ENCODE results near the gene LGR5.
A peak's percentile ranks its signal among the peaks of the same experiment; 100 is the strongest.

Gene LGR5, protein sequence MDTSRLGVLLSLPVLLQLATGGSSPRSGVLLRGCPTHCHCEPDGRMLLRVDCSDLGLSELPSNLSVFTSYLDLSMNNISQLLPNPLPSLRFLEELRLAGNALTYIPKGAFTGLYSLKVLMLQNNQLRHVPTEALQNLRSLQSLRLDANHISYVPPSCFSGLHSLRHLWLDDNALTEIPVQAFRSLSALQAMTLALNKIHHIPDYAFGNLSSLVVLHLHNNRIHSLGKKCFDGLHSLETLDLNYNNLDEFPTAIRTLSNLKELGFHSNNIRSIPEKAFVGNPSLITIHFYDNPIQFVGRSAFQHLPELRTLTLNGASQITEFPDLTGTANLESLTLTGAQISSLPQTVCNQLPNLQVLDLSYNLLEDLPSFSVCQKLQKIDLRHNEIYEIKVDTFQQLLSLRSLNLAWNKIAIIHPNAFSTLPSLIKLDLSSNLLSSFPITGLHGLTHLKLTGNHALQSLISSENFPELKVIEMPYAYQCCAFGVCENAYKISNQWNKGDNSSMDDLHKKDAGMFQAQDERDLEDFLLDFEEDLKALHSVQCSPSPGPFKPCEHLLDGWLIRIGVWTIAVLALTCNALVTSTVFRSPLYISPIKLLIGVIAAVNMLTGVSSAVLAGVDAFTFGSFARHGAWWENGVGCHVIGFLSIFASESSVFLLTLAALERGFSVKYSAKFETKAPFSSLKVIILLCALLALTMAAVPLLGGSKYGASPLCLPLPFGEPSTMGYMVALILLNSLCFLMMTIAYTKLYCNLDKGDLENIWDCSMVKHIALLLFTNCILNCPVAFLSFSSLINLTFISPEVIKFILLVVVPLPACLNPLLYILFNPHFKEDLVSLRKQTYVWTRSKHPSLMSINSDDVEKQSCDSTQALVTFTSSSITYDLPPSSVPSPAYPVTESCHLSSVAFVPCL

DNA sequence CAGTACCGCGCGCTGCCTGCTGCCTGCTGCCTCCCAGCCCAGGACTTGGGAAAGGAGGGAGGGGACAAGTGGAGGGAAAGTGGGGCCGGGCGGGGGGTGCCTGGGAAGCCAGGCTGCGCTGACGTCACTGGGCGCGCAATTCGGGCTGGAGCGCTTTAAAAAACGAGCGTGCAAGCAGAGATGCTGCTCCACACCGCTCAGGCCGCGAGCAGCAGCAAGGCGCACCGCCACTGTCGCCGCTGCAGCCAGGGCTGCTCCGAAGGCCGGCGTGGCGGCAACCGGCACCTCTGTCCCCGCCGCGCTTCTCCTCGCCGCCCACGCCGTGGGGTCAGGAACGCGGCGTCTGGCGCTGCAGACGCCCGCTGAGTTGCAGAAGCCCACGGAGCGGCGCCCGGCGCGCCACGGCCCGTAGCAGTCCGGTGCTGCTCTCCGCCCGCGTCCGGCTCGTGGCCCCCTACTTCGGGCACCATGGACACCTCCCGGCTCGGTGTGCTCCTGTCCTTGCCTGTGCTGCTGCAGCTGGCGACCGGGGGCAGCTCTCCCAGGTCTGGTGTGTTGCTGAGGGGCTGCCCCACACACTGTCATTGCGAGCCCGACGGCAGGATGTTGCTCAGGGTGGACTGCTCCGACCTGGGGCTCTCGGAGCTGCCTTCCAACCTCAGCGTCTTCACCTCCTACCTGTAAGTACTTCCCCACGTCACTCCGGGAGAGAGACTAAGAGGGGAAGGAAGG is at the start of gene LGR5:
Gene LGR5 (plus strand): TSS at position 186 of the 732 bp plus-strand sequence. CDS start 283 bp downstream, at position 469.
- DNase-seq = peak in 1 of 2 experiments; percentile 9
- TF ChIP-seq POLR2A (IDR thresholded peaks at IDR 0.05; ENCODE audit: low read length) (no peak), GATA1 (IDR thresholded peaks at IDR 0.05; ENCODE audit: low read depth, low read length) (no peak)

DNA sequence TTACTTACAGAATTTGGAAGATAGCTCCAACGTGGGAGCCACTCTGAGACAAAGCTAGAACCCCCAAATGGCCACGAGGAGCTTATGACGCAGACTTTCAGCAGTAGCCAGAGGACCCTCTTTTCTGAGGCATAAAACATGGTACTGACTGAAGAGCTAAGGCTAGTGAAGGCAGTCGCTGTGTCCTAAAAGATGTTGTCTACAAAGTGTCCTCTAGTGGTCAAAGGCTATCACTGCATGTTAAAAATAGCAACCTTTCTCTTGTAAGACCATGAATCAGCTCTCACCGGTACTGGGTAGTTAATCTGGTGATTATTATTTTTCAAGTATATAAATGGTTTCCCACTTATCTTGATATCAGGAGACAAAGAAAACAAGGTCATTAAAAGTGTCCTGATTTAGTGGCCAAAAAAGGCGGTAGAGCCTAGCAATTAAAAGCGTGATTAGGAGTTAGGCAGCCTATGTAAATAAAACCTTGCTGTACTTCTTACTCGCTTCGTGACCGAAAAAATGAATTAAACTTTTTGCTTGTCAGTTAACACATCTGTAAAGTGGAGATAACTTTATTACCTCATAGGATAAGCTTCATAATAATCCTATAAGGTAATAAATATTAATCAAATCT is 47.0 kb upstream of the LGR5 start:
- DNase-seq = peak; percentile 74 to 77
- no peak for TF ChIP-seq POLR2A (IDR thresholded peaks at IDR 0.05; ENCODE audit: low read length)
- TF ChIP-seq GATA1 (IDR thresholded peaks at IDR 0.05; ENCODE audit: low read depth, low read length) = no peak

DNA sequence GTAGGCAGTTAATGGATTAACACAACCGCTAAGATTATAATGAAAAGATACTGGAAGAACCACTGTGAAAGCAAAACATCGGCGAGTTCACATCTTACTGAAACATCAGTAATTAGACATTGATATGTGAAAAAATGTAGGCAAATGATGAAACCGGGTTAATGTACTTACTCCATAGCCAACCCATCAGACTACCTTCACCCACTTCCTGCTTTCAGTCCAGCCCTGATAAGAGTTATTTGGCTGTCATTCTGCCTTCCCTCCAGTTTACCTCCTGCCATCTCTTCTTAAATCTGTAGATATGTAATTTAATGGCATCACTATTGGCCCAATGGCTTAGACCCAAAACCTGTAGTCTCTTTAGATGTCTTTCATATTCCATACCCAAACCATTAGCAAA is 46.0 kb upstream of the LGR5 start:
- DNase-seq = peak in 1 of 2 experiments; percentile 16
- TF ChIP-seq GATA1 (IDR thresholded peaks at IDR 0.05; ENCODE audit: low read depth, low read length) (no peak), POLR2A (IDR thresholded peaks at IDR 0.05; ENCODE audit: low read length) (no peak)

DNA sequence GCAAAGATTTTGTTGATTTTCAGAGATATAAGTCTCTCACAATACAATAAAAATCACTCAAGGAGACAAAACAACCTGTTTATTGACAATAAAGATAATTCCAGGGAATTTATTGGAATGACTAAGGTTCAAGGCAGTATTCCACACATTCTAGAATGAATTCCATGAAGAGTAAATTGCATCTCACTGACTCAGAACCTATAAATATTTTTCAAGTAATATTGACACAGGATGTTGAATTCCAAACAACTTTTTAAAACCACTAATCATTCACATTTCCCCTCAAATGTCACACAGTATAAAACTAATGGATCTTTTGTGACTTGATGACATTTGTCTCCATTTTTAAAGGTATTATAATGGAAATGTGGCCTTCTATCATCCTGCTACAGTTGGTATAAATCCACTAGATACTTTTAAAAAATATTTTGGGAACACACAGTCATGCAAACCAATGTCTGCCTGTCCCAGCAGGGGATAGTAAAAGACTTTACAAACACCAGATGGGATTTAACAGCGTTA is 42.1 kb upstream of the LGR5 start:
- TF ChIP-seq GATA1 (IDR thresholded peaks at IDR 0.05; ENCODE audit: low read depth, low read length) = no peak
- no peak for TF ChIP-seq POLR2A (IDR thresholded peaks at IDR 0.05; ENCODE audit: low read length)
- no peak for DNase-seq

DNA sequence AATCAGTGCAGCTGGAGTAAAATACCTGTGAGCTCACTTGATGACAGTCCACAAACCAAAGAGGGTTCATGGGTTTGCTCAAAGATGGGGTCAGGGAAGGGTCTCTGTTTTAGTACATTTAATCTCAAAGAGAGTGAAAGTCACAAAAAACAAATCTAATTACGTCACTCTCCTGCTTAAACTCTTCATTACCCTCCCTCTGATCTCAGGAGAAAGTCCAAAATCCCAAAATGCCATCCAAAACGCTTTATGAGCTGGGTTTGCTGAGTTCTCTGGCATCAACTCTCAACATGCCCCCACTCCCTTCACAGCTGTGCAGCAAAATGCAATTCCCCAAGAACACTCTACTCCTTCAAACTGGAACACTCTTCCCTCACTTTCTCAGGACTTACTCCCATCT is 40.4 kb upstream of the LGR5 start:
- no peak for DNase-seq
- TF ChIP-seq POLR2A (IDR thresholded peaks at IDR 0.05; ENCODE audit: low read length) = no peak
- TF ChIP-seq GATA1 (IDR thresholded peaks at IDR 0.05; ENCODE audit: low read depth, low read length) = no peak

DNA sequence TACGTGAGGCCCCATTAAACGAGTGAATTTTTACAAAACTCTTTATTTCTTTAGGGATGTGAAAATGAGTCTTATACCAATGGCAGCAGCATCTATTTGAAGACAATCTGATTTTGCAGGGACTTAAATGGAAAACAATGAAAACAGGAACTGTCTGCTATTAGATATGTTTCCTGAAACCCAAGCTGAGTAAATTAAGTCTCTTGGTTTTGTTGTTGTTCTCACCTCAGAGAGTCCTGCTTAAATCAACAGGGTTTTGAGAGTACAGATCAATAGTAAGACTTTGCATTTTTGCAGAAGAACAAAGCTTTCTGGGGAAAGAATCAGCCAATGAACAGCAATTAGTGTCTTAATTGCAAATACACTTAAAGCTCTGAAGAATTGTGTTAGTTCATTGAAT is 39.1 kb upstream of the LGR5 start:
- DNase-seq = no peak
- TF ChIP-seq POLR2A (IDR thresholded peaks at IDR 0.05; ENCODE audit: low read length) (no peak), GATA1 (IDR thresholded peaks at IDR 0.05; ENCODE audit: low read depth, low read length) (no peak)

DNA sequence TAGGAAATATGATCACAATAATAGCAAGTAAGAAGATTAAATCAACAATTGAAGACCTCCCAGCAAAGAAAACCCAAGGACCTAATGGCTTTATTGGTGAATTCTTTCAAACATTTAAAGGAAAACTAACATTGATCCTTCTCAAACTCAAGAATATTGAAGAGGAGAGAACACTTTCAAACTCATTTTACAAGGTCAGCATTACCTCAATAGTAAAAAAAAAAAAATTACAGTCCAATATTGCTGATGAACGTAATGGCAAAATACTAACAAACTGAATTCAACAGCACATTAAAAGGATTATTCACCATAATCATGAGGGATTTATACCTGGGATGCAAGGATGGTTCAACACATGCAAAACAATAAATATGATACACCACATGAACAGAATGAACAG is 33.7 kb upstream of the LGR5 start:
- DNase-seq = no peak
- TF ChIP-seq POLR2A (IDR thresholded peaks at IDR 0.05; ENCODE audit: low read length) = no peak
- no peak for TF ChIP-seq GATA1 (IDR thresholded peaks at IDR 0.05; ENCODE audit: low read depth, low read length)

DNA sequence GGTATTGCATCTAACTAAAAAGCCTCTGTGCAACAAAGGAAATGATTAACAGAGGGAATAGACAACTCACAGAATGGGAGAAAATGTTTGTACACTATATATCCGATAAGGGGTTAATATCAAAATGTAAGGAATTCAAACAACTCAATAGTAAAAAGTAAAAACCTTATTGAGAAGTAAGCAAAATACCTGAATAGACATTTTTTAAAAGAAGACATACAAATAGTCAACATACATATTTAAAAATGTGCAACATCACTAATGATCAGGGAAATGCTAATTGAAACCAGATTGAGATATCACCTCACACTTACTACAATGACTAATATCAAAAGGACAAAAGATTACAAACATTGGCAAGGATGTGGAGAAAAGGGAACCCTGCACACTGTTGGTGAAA is 31.9 kb upstream of the LGR5 start:
- no peak for DNase-seq
- no peak for TF ChIP-seq GATA1 (IDR thresholded peaks at IDR 0.05; ENCODE audit: low read depth, low read length)
- no peak for TF ChIP-seq POLR2A (IDR thresholded peaks at IDR 0.05; ENCODE audit: low read length)

DNA sequence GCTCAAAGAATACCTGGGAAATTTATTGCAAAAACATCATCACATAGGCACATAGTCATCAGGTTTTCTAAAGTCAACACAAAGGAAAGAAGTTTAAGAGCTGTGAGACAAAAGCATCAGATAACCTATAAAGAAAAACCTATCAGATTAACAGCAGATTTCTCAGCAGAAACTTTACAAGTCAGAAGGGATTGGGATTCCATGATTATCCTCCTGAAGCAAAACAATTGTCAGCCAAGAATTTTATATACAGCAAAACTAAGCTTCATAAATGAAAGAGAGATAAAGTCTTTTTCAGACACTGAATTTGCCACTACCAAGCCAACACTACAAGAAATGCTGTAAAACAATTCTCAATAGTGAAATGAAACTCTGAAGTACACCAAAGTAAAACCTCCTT is 28.8 kb upstream of the LGR5 start:
- no peak for DNase-seq
- TF ChIP-seq POLR2A (IDR thresholded peaks at IDR 0.05; ENCODE audit: low read length) (no peak), GATA1 (IDR thresholded peaks at IDR 0.05; ENCODE audit: low read depth, low read length) (no peak)

DNA sequence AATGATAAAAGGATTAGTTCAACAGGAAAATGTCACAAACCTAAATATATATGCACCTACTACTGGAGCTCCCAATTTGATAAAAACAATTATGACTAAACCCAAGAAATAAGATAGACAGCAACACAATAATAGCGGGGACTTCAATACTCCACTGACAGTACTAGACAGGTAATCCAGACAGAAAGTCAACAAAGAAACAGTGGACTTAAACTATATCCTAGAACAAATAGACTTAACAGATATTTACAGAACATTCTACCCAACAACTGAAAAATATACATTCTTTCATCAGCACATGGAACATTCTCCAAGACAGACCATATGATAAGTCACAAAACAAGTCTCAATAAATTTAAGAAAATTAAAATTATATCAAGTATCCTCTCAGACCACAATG is 28.0 kb upstream of the LGR5 start:
- DNase-seq = no peak
- TF ChIP-seq GATA1 (IDR thresholded peaks at IDR 0.05; ENCODE audit: low read depth, low read length) (no peak), POLR2A (IDR thresholded peaks at IDR 0.05; ENCODE audit: low read length) (no peak)

DNA sequence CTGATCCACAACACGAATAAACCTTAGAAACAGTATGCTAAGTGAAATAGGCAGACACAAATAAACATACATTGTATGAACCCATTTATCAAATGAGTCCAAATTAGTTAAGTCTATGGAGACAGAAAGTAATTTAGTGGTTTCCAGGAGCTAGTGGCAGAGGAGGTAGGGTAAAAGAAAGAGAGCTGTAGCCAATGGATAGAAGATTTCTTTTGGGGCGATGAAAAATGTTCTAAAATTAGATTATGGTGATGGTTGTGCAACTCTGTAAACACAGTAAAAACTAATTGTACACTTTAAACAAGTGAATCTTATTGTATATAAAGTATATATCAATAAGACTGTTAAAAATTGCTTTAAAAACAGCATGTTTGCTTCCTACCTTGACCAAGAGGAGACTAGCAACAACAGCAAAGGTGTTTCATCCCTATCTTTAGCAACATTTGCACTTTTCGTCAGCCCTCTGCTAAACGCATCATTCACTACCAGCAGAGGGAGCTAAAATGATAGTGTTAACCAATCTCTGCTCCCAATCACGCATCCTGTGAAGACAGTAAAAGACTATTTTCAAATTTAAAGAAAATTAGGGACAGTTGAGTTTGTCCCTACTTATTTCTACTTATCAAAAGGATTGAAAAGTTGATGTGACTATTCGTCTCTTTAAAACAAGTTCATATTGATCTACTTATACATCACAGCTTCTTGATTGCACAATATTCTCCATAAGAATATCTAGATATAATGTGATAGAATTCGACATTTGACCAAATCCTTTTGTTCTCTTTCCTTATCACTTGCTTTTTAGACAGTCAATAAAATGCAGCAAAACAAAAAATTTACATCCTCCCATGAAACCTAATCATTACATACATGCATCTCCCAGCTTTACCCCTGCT is 24.0 kb upstream of the LGR5 start:
- DNase-seq = peak; percentile 44 to 70
- no peak for TF ChIP-seq GATA1 (IDR thresholded peaks at IDR 0.05; ENCODE audit: low read depth, low read length)
- TF ChIP-seq POLR2A (IDR thresholded peaks at IDR 0.05; ENCODE audit: low read length) = no peak

DNA sequence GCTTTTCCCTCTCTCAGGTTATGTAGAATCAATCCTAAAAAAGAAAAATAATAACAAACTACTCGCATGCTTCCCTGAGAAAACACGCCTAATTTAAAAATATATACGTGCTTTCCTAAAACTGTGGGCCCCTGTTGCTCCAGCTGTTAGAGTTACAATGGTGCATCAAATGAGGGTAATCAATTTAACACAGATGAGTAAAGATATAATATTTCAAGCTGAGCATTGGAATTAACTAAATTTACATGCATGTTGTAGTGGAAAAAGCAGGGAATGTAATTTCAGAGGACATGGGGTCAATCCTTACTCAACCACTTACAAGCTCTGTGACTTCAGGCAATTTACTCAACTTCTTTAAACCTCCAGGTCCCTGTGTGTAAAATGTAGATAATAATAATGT is 22.4 kb upstream of the LGR5 start:
- DNase-seq = no peak
- no peak for TF ChIP-seq POLR2A (IDR thresholded peaks at IDR 0.05; ENCODE audit: low read length)

Data from erythroblast (primary cell).